Measurements from ENCODE around the gene SLC19A2.

DNA sequence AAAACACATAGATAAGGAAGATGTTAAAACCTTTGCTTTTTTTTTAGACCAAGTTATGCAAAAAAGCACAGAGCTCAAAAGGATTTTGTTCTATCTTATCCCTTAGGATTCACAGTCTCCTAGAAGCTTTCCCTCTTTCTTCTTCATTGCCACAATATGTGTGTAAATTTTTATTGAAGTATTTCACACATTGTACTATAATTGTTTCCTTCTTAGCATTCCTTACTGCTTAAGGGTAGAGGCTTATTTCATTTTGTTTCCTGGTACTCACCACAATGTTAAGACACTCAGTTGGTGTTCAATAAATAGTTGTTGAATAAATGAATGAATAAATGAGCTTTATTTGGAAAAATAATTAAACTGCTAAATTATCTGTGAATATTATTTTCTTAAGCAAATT lies 29.9 kb upstream of the SLC19A2 start:
- TF ChIP-seq, protein P1, sequence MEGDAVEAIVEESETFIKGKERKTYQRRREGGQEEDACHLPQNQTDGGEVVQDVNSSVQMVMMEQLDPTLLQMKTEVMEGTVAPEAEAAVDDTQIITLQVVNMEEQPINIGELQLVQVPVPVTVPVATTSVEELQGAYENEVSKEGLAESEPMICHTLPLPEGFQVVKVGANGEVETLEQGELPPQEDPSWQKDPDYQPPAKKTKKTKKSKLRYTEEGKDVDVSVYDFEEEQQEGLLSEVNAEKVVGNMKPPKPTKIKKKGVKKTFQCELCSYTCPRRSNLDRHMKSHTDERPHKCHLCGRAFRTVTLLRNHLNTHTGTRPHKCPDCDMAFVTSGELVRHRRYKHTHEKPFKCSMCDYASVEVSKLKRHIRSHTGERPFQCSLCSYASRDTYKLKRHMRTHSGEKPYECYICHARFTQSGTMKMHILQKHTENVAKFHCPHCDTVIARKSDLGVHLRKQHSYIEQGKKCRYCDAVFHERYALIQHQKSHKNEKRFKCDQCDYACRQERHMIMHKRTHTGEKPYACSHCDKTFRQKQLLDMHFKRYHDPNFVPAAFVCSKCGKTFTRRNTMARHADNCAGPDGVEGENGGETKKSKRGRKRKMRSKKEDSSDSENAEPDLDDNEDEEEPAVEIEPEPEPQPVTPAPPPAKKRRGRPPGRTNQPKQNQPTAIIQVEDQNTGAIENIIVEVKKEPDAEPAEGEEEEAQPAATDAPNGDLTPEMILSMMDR (IDR thresholded peaks at IDR 0.05): no peak
- no peak for TF ChIP-seq EP300 (IDR thresholded peaks at IDR 0.05; ENCODE audit: low read depth)
